Calu3 (cell line): ENCODE measurements around the gene CYB5R2. TPM values are rescaled to one million over a fixed set of nuclear protein-coding genes. Genes with fewer than 3 reads are reported as not detected.

ENCODE experiments used
- BruUV-seq: library from RNA; stranded (reverse); fragments of 400-500 nt; replicated peaks from 2 replicates; lab custom pipeline; 2021; lab: Mats Ljungman, UMichigan
- CTCF ChIA-PET: fragments of 300-600 bp; sonication (Branson Sonifier 250); formaldehyde crosslinking; loops from one replicate; lab custom pipeline; 2022; ENCODE audit warnings: antibody characterized with exemption; lab: Charles Lee
- DNase-seq: peaks from one replicate; pipeline ENCODE4 v3.0.0; 2022
- H3K27ac Mint-ChIP-seq: one replicate; pipeline ENCODE4 v1.8.0; 2022; ENCODE audit warnings: mixed read lengths; ENCODE audit not compliant: unreplicated experiment
- H3K27me3 Mint-ChIP-seq: one replicate; pipeline ENCODE4 v1.8.0; 2022; ENCODE audit warnings: mixed read lengths; ENCODE audit not compliant: unreplicated experiment
- H3K36me3 Mint-ChIP-seq: one replicate; pipeline ENCODE4 v1.8.0; 2022; ENCODE audit warnings: mild to moderate bottlenecking, moderate library complexity, mixed read lengths; ENCODE audit not compliant: insufficient read depth, unreplicated experiment
- H3K4me1 Mint-ChIP-seq: one replicate; pipeline ENCODE4 v1.8.0; 2022; ENCODE audit warnings: mild to moderate bottlenecking, low read depth, mixed read lengths; ENCODE audit not compliant: unreplicated experiment
- H3K4me3 Mint-ChIP-seq: one replicate; pipeline ENCODE4 v1.8.0; 2022; ENCODE audit warnings: mild to moderate bottlenecking, low read depth, moderate library complexity, mixed read lengths; ENCODE audit not compliant: unreplicated experiment
- H3K9me3 Mint-ChIP-seq: one replicate; pipeline ENCODE4 v1.8.0; 2022; ENCODE audit warnings: low read depth, mixed read lengths; ENCODE audit not compliant: unreplicated experiment
- CTCF ChIP-seq: fragments of 200-600 bp; IDR thresholded peaks from one replicate; pipeline ENCODE4 v1.8.0; 2022; ENCODE audit warnings: antibody characterized with exemption; ENCODE audit not compliant: unreplicated experiment
- intact Hi-C: fragments of 100-400 bp; cut with micrococcal nuclease; formaldehyde crosslinking; loops from one replicate; pipeline ENCODE4 v1.10.0; 2022; ENCODE audit not compliant: unreplicated experiment
- total RNA-seq: library from RNA; stranded (reverse); gene quantifications from 2 replicates; pipeline ENCODE4 v1.2.3, GENCODE V29; 2022

CYB5R2 gene
- total RNA-seq, 1 experiment from 2014 or later = 23.0 TPM

- Mint-ChIP-seq H3K4me1 (no peaks in the 10 kb centered on the region), H3K36me3 (peaks cover 16% of the 10 kb centered on the region), H3K9me3 (no peaks in the 10 kb centered on the region), H3K27ac (no peak overlapping the region), H3K4me3 (no peak overlapping the region), H3K27me3 (no peaks in the 10 kb centered on the region)
- BruUV-seq = no TSS peak
- TF ChIP-seq CTCF = peak; percentile 60
- intact Hi-C loops = loop anchor here (1.0 kb wide), 1 partner anchor 86 kb away; no protein-coding TSS in a partner anchor
- CTCF ChIA-PET = interaction anchor here (0.7 to 1.7 kb wide), 11 partner anchors 8 to 304 kb away, joined by 3 to 61 read pairs (median 7); partner anchors contain the start of genes CYB5R2 and PPFIBP2
- peak; percentile 64 for DNase-seq
Observed at GRCh38 chr11:7657306-7658025, 15.8 kb downstream of the CYB5R2 start.

- BruUV-seq = no TSS peak
- Mint-ChIP-seq H3K27ac (no peak overlapping the region), H3K27me3 (no peaks in the 10 kb centered on the region)
Observed at GRCh38 chr11:7656704-7657103, 16.6 kb downstream of the CYB5R2 start.

GRCh38 chr11:7655253-7656217, 17.8 kb downstream of the CYB5R2 start:
- Mint-ChIP-seq H3K27ac (no peak overlapping the region), H3K36me3 (peaks cover 19% of the 10 kb centered on the region)
- CTCF ChIA-PET = interaction anchor here (2.0 kb wide), 2 partner anchors 10 to 84 kb away, joined by 4 to 6 read pairs; no protein-coding TSS in a partner anchor

More at GRCh38 chr11:7656704-7657103, 16.6 kb downstream of the CYB5R2 start:
- CTCF ChIA-PET = interaction anchor here (0.7 to 1.7 kb wide), 11 partner anchors 9 to 304 kb away, joined by 3 to 61 read pairs (median 7); partner anchors contain the start of genes CYB5R2 and PPFIBP2
- no peak for TF ChIP-seq CTCF
- Mint-ChIP-seq H3K4me3 (no peak overlapping the region), H3K4me1 (no peaks in the 10 kb centered on the region), H3K9me3 (no peaks in the 10 kb centered on the region), H3K36me3 (peaks cover 16% of the 10 kb centered on the region)
- no peak for DNase-seq
- intact Hi-C loops = loop anchor here (1.0 kb wide), 1 partner anchor 85 kb away; no protein-coding TSS in a partner anchor

More at GRCh38 chr11:7655253-7656217, 17.8 kb downstream of the CYB5R2 start:
- Mint-ChIP-seq H3K9me3 (no peaks in the 10 kb centered on the region), H3K27me3 (no peaks in the 10 kb centered on the region), H3K4me1 (no peaks in the 10 kb centered on the region), H3K4me3 (no peak overlapping the region)
- BruUV-seq = no TSS peak
- TF ChIP-seq CTCF = no peak
- intact Hi-C loops = no loop called here
- DNase-seq = no peak
